Neural progenitor cell (in vitro differentiated cells): ENCODE measurements around the gene IGF2.

Experiments
- EZH2 ChIP-seq: fragments of 200-600 bp; sonication (generic); IDR thresholded peaks from 2 replicates; pipeline ENCODE4 v1.6.1; 2017; ENCODE audit warnings: antibody characterized with exemption, mild to moderate bottlenecking, moderate library complexity
- TF ChIP-seq, protein P1 (sequence below): fragments of 200-600 bp; sonication (generic); IDR thresholded peaks from 2 replicates; pipeline ENCODE4 v1.5.1; 2017; ENCODE audit warnings: antibody characterized with exemption, mild to moderate bottlenecking

DNA sequence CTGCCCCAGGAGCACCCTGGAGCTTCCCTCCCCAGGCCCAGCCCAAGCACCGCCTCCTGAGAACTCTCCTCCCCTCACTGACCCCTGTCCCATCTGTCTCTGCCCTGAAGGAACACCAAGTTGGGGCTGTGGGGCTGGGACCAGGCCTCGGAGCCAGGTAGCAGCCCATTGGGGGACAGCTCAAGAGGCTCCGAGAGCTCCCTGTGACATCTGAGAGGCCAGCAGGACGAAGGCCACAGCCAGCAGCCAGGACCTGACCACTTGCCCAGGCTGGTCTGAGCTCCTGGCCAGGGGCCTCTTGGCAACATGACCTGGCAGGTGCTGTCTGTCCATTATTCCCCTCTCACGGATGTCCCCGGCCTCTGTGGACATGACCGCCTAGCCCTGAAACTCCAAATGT is 33.7 kb downstream of the IGF2 start:
- TF ChIP-seq, protein P1, sequence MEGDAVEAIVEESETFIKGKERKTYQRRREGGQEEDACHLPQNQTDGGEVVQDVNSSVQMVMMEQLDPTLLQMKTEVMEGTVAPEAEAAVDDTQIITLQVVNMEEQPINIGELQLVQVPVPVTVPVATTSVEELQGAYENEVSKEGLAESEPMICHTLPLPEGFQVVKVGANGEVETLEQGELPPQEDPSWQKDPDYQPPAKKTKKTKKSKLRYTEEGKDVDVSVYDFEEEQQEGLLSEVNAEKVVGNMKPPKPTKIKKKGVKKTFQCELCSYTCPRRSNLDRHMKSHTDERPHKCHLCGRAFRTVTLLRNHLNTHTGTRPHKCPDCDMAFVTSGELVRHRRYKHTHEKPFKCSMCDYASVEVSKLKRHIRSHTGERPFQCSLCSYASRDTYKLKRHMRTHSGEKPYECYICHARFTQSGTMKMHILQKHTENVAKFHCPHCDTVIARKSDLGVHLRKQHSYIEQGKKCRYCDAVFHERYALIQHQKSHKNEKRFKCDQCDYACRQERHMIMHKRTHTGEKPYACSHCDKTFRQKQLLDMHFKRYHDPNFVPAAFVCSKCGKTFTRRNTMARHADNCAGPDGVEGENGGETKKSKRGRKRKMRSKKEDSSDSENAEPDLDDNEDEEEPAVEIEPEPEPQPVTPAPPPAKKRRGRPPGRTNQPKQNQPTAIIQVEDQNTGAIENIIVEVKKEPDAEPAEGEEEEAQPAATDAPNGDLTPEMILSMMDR = no peak
- TF ChIP-seq EZH2 = no peak
